ENCODE measurements around the gene KIR3DL3.
"Not testable (repeated sequence)": the region's sequence is repeated elsewhere in the genome, so short reads cannot be mapped to it uniquely, and the experiment has no call there.

Gene KIR3DL3

DNA sequence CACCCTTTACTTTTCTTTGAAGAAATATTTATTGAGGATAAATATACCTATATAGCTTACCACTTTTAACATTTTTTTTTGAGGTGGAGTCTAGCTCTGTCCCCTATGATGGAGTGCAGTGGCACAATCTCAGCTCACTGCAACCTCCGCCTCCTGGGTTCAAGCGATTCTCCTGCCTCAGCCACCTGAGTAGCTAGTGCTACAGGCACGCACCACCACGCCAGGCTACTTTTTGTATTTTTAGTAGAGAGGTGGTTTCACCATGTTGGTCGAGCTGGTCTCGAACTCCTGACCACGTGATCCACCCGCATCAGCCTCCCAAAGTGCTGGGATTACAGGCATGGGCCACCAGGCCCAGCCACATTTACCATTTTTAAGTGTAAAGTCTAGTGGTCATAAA, 51.6 kb downstream of the KIR3DL3 start:
- in situ Hi-C loops (cut with MboI; ENCODE audit: low sequenced_read_pairs), result not testable (repeated sequence)

DNA sequence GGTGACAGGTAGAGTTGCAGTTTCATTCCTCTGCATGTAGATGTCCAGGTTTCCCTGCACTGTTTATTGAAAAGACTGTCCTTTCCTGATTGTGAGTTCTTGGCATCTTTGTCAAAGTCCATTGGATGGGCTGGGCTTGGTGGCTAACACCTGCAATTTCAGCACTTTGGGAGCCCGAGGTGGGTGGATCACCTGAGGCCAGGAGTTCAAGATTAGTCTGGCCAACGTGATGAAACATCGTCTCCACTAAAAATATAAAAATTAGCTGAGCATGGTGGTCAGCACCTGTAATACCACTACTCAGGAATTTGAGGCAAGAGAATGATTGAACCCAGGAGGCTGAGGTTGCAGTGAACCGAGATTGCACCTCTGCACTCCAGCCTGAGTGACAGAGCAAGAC, 53.6 kb downstream of the KIR3DL3 start:
- in situ Hi-C loops (cut with MboI; ENCODE audit: low sequenced_read_pairs), result not testable (repeated sequence)

- in situ Hi-C loops (cut with MboI; ENCODE audit: low sequenced_read_pairs), result not testable (repeated sequence)
Measured at GRCh38 chr19:54778896-54779295, 54.7 kb downstream of the KIR3DL3 start.

- in situ Hi-C loops (cut with MboI; ENCODE audit: low sequenced_read_pairs), result not testable (repeated sequence)
Measured at GRCh38 chr19:54782916-54783315, 58.7 kb downstream of the KIR3DL3 start.

Data from HL-60/S4 treated with retinoic acid at 250 ng/mL for 4 days and 3 days (cell line).